HEK293 (cell line): ENCODE data around the gene FKBP10.
A peak's percentile ranks its signal among the peaks of the same experiment; 100 is the strongest.

Experiments used
- CTCF ChIA-PET: fragments of 350-600 bp; formaldehyde crosslinking; extraction: SDS; loops from one replicate; lab custom pipeline; 2021; ENCODE audit warnings: antibody characterized with exemption; lab: Yijun Ruan, JAX
- POLR2A ChIA-PET: fragments of 300-600 bp; formaldehyde crosslinking; extraction: SDS; loops from one replicate; lab custom pipeline; 2020; ENCODE audit warnings: antibody characterized with exemption, inconsistent platforms; lab: Yijun Ruan, JAX
- H3K27ac ChIP-seq: fragments of 200-500 bp; sonication (Bioruptor generic); 2 replicates; pipeline ENCODE4 v1.5.1; 2014; ENCODE audit warnings: low read depth, low read length, control low read depth, inconsistent platforms; ENCODE audit errors: extremely low read depth
- H3K36me3 ChIP-seq, 2 experiments: fragments of 200-500 bp in 1 of 2; sonication (Bioruptor generic) in 1 of 2; 1 replicate in 1 of 2; 2 replicates in 1 of 2; pipeline ENCODE4 v1.5.1; 2014 to 2017; ENCODE audit warnings: inconsistent platforms in 2 of 2, low read length in 2 of 2; ENCODE audit not compliant: control insufficient read depth in 2 of 2, insufficient read depth in 1 of 2
- H3K4me1 ChIP-seq: fragments of 200-500 bp; sonication (Bioruptor generic); 2 replicates; pipeline ENCODE4 v1.5.1; 2014; ENCODE audit warnings: mild to moderate bottlenecking, low read length, inconsistent platforms; ENCODE audit not compliant: control insufficient read depth, insufficient read depth
- H3K4me3 ChIP-seq: 2 replicates; pipeline ENCODE4 v1.5.1; 2011; ENCODE audit warnings: low read depth, mild to moderate bottlenecking, control low read depth, low read length, moderate library complexity
- H3K9me3 ChIP-seq: fragments of 200-500 bp; sonication (Bioruptor generic); 2 replicates; pipeline ENCODE4 v1.5.1; 2014; ENCODE audit warnings: low read depth, low read length, inconsistent platforms; ENCODE audit not compliant: control insufficient read depth, insufficient read depth
- HOXD13 ChIP-seq: sonication (generic); formaldehyde crosslinking; IDR thresholded peaks from 2 replicates; pipeline ENCODE4 v1.8.0; 2022; ENCODE audit warnings: missing genetic modification reagents, borderline replicate concordance
- SCRT2 ChIP-seq: fragments of 450-650 bp; formaldehyde crosslinking; IDR thresholded peaks from 2 replicates; pipeline ENCODE4 v1.5.1; 2016; ENCODE audit warnings: missing biosample characterization, missing genetic modification characterization
- TRIM28 ChIP-seq: IDR thresholded peaks from 2 replicates; pipeline ENCODE4 v1.6.1; 2011; ENCODE audit warnings: low read length, control low read depth, borderline replicate concordance
- ZEB2 ChIP-seq: fragments of 450-650 bp; formaldehyde crosslinking; IDR thresholded peaks from 2 replicates; pipeline ENCODE4 v1.5.1; 2016; ENCODE audit warnings: missing biosample characterization, missing genetic modification characterization
- ZNF121 ChIP-seq: fragments of 450-650 bp; formaldehyde crosslinking; IDR thresholded peaks from 2 replicates; pipeline ENCODE4 v1.5.1; 2016; ENCODE audit warnings: missing biosample characterization, missing genetic modification characterization
- ZNF132 ChIP-seq: fragments of 450-650 bp; formaldehyde crosslinking; IDR thresholded peaks from 2 replicates; pipeline ENCODE4 v1.5.1; 2017; ENCODE audit warnings: missing biosample characterization, missing genetic modification characterization, borderline replicate concordance
- ZNF37A ChIP-seq: fragments of 450-650 bp; IDR thresholded peaks from 2 replicates; pipeline ENCODE4 v1.5.1; 2018; ENCODE audit warnings: missing biosample characterization, missing genetic modification characterization
- ZNF394 ChIP-seq: fragments of 450-650 bp; formaldehyde crosslinking; IDR thresholded peaks from 2 replicates; pipeline ENCODE4 v1.5.1; 2016; ENCODE audit warnings: missing biosample characterization, missing genetic modification characterization, mild to moderate bottlenecking, moderate library complexity, borderline replicate concordance
- ZNF433 ChIP-seq: fragments of 450-650 bp; formaldehyde crosslinking; IDR thresholded peaks from 2 replicates; pipeline ENCODE4 v1.5.1; 2016; ENCODE audit warnings: missing biosample characterization, missing genetic modification characterization, low read depth
- ZNF544 ChIP-seq: fragments of 450-650 bp; formaldehyde crosslinking; IDR thresholded peaks from 2 replicates; pipeline ENCODE4 v1.5.0; 2017; ENCODE audit warnings: missing biosample characterization, missing genetic modification characterization
- ZNF645 ChIP-seq: fragments of 450-650 bp; formaldehyde crosslinking; IDR thresholded peaks from 2 replicates; pipeline ENCODE4; 2016; ENCODE audit warnings: missing biosample characterization, missing genetic modification characterization
- ZNF654 ChIP-seq: fragments of 450-650 bp; formaldehyde crosslinking; IDR thresholded peaks from 2 replicates; pipeline ENCODE4 v1.5.1; 2016; ENCODE audit warnings: low read depth, missing biosample characterization, missing genetic modification characterization
- ZNF658 ChIP-seq: fragments of 450-650 bp; formaldehyde crosslinking; IDR thresholded peaks from 2 replicates; pipeline ENCODE4; 2016; ENCODE audit warnings: missing biosample characterization, missing genetic modification characterization
- ZNF843 ChIP-seq: fragments of 450-650 bp; formaldehyde crosslinking; IDR thresholded peaks from 2 replicates; pipeline ENCODE4 v1.5.1; 2016; ENCODE audit warnings: missing biosample characterization, missing genetic modification characterization
- TF ChIP-seq, protein P1 (sequence below): fragments of 450-650 bp; formaldehyde crosslinking; IDR thresholded peaks from 2 replicates; pipeline ENCODE4 v1.5.1; 2016; ENCODE audit warnings: missing biosample characterization, missing genetic modification characterization
- TF ChIP-seq, protein P2 (sequence below): fragments of 450-650 bp; formaldehyde crosslinking; IDR thresholded peaks from 2 replicates; pipeline ENCODE4 v1.5.1; 2016; ENCODE audit warnings: missing biosample characterization, missing genetic modification characterization
- TF ChIP-seq, protein P3 (sequence below): fragments of 450-650 bp; formaldehyde crosslinking; IDR thresholded peaks from 2 replicates; pipeline ENCODE4 v1.5.1; 2016; ENCODE audit warnings: missing biosample characterization, missing genetic modification characterization
- TF ChIP-seq, protein P4 (sequence below): fragments of 450-650 bp; formaldehyde crosslinking; IDR thresholded peaks from 2 replicates; pipeline ENCODE4 v1.5.1; 2016; ENCODE audit warnings: missing biosample characterization, missing genetic modification characterization, borderline replicate concordance

The FKBP10 gene

DNA sequence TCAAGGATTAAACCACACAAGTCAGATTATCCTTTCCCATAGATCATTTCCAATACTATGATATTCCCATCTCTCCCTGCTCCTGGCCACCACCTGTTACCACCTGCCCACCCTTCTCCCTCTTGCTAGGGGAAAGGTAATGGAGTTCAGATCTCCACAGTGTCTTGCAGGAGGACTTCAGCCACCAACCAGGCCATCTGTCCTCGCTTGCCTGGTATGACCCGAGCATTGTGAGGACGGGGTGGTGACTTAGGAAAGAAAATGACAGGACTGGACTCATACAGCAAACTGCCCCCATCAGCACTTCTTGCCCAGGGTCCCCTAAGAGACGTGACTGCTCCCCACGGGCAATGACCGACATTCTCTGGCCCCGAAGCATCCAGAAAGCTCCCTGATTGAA, 10.8 kb downstream of the FKBP10 start:
- TF ChIP-seq HOXD13 (CRISPR knock-in tag) (no peak), SCRT2 (tag by site-specific recombination) (peak; percentile 56; the same call in 1 of the 2 replicates), TRIM28 (no peak), ZNF132 (no peak), ZEB2 (no peak)
- Histone ChIP-seq H3K4me1 (no peaks in the 10 kb centered on the region), H3K9me3 (no peaks in the 10 kb centered on the region), H3K4me3 (no peak overlapping the region), H3K36me3 (peaks cover 22 to 88% of the 10 kb centered on the region in 2 experiments), H3K27ac (no peak overlapping the region)
- ChIA-PET POLR2A (interaction anchor here (1.2 to 2.9 kb wide), 5 partner anchors 9 to 135 kb away, joined by 4 to 25 read pairs (median 6); partner anchors contain the start of genes EIF1, FKBP10, JUP and KLHL10), CTCF (interaction anchor here (0.6 to 1.4 kb wide), 2 partner anchors 22 to 63 kb away, joined by 3 to 6 read pairs; no protein-coding TSS in a partner anchor)

GRCh38 chr17:41824086-41824485, 11.3 kb downstream of the FKBP10 start:
- H3K36me3 ChIP-seq, result peaks cover 27 to 90% of the 10 kb centered on the region in 2 experiments
- H3K4me1 ChIP-seq, result no peaks in the 10 kb centered on the region
- TF ChIP-seq, protein P1, sequence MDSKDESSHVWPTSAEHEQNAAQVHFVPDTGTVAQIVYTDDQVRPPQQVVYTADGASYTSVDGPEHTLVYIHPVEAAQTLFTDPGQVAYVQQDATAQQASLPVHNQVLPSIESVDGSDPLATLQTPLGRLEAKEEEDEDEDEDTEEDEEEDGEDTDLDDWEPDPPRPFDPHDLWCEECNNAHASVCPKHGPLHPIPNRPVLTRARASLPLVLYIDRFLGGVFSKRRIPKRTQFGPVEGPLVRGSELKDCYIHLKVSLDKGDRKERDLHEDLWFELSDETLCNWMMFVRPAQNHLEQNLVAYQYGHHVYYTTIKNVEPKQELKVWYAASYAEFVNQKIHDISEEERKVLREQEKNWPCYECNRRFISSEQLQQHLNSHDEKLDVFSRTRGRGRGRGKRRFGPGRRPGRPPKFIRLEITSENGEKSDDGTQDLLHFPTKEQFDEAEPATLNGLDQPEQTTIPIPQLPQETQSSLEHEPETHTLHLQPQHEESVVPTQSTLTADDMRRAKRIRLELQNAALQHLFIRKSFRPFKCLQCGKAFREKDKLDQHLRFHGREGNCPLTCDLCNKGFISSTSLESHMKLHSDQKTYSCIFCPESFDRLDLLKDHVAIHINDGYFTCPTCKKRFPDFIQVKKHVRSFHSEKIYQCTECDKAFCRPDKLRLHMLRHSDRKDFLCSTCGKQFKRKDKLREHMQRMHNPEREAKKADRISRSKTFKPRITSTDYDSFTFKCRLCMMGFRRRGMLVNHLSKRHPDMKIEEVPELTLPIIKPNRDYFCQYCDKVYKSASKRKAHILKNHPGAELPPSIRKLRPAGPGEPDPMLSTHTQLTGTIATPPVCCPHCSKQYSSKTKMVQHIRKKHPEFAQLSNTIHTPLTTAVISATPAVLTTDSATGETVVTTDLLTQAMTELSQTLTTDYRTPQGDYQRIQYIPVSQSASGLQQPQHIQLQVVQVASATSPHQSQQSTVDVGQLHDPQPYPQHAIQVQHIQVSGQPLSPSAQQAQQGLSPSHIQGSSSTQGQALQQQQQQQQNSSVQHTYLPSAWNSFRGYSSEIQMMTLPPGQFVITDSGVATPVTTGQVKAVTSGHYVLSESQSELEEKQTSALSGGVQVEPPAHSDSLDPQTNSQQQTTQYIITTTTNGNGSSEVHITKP (tag by site-specific recombination), result peak; percentile 77
- no peak for TF ChIP-seq ZNF658
- TF ChIP-seq, all 188 proteins: peak for 1
- POLR2A ChIA-PET, result interaction anchor here (1.2 to 2.9 kb wide), 4 partner anchors 10 to 38 kb away, joined by 4 to 25 read pairs (median 6); partner anchors contain the start of genes FKBP10, JUP, KLHL10 and P3H4
- Histone ChIP-seq H3K9me3 (no peaks in the 10 kb centered on the region), H3K4me3 (no peak overlapping the region), H3K27ac (no peak overlapping the region)
- CTCF ChIA-PET, result interaction anchor here (0.6 to 1.4 kb wide), 2 partner anchors 23 to 62 kb away, joined by 3 to 6 read pairs; no protein-coding TSS in a partner anchor

DNA sequence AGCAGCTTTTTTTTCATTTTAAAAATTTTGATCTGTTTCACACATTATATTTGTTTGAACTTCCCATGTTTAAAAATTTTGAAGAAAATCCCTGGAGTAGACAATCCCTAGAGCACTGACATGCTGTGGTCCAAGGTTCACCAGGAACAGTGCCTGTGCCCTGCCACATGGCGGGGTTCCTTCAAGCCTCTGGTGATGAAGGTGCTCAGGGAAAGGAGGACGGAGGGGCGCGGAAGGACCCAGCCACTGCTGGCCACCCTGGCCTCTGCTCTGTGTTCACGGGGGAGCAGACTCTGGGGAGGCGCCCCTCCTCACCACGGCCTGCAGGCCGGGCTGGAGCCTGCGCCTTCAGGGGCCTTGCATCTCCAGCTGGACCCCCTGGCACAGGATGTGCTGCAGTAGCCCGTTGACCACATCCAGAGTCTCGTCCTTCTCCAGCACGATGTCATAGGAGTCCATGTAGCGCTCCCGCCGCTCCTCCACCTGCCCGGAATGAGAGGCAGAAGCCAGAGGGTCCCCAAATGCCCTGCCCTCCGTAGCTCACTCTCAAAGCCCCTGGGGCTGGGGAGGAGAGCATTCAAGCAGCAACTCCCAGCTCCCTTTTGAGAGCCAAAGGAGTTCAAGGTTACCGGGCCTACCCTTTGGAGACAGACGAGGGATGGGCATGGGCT, 12.5 kb downstream of the FKBP10 start:
- ChIA-PET CTCF (interaction anchor here (1.2 to 1.4 kb wide), 3 partner anchors 15 to 61 kb away, joined by 3 to 6 read pairs (median 4); no protein-coding TSS in a partner anchor), POLR2A (interaction anchor here (0.7 to 2.9 kb wide), 5 partner anchors 10 to 92 kb away, joined by 3 to 10 read pairs (median 5); partner anchors contain the start of genes KLHL10 and P3H4)
- Histone ChIP-seq H3K36me3 (peaks cover 40 to 90% of the 10 kb centered on the region in 2 experiments), H3K4me1 (no peaks in the 10 kb centered on the region), H3K9me3 (no peaks in the 10 kb centered on the region), H3K27ac (no peak overlapping the region), H3K4me3 (no peak overlapping the region)
- TF ChIP-seq, protein P2, sequence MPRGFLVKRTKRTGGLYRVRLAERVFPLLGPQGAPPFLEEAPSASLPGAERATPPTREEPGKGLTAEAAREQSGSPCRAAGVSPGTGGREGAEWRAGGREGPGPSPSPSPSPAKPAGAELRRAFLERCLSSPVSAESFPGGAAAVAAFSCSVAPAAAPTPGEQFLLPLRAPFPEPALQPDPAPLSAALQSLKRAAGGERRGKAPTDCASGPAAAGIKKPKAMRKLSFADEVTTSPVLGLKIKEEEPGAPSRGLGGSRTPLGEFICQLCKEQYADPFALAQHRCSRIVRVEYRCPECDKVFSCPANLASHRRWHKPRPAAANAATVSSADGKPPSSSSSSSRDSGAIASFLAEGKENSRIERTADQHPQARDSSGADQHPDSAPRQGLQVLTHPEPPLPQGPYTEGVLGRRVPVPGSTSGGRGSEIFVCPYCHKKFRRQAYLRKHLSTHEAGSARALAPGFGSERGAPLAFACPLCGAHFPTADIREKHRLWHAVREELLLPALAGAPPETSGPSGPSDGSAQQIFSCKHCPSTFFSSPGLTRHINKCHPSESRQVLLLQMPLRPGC (tag by site-specific recombination), result no peak
- TF ChIP-seq, protein P3, sequence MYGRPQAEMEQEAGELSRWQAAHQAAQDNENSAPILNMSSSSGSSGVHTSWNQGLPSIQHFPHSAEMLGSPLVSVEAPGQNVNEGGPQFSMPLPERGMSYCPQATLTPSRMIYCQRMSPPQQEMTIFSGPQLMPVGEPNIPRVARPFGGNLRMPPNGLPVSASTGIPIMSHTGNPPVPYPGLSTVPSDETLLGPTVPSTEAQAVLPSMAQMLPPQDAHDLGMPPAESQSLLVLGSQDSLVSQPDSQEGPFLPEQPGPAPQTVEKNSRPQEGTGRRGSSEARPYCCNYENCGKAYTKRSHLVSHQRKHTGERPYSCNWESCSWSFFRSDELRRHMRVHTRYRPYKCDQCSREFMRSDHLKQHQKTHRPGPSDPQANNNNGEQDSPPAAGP (tag by site-specific recombination), result no peak
- TF ChIP-seq ZNF37A (tag by site-specific recombination) (no peak), ZNF132 (no peak), ZNF654 (tag by site-specific recombination) (no peak), ZNF843 (no peak), ZNF394 (tag by site-specific recombination) (no peak), ZNF433 (tag by site-specific recombination) (no peak), ZNF645 (tag by site-specific recombination) (no peak), ZNF544 (tag by site-specific recombination) (no peak), ZNF121 (no peak)
- TF ChIP-seq, protein P4, sequence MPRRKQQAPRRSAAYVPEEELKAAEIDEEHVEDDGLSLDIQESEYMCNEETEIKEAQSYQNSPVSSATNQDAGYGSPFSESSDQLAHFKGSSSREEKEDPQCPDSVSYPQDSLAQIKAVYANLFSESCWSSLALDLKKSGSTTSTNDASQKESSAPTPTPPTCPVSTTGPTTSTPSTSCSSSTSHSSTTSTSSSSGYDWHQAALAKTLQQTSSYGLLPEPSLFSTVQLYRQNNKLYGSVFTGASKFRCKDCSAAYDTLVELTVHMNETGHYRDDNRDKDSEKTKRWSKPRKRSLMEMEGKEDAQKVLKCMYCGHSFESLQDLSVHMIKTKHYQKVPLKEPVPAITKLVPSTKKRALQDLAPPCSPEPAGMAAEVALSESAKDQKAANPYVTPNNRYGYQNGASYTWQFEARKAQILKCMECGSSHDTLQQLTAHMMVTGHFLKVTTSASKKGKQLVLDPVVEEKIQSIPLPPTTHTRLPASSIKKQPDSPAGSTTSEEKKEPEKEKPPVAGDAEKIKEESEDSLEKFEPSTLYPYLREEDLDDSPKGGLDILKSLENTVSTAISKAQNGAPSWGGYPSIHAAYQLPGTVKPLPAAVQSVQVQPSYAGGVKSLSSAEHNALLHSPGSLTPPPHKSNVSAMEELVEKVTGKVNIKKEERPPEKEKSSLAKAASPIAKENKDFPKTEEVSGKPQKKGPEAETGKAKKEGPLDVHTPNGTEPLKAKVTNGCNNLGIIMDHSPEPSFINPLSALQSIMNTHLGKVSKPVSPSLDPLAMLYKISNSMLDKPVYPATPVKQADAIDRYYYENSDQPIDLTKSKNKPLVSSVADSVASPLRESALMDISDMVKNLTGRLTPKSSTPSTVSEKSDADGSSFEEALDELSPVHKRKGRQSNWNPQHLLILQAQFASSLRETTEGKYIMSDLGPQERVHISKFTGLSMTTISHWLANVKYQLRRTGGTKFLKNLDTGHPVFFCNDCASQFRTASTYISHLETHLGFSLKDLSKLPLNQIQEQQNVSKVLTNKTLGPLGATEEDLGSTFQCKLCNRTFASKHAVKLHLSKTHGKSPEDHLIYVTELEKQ (tag by site-specific recombination), result no peak
